Dendritic cell treated with granulocyte-macrophage colony-stimulating factor and Interleukin-4, amounts not matched to agents 40 ng/mL and 50 ng/mL, for 4 days (primary cell): ENCODE measurements around the gene RFK.

ENCODE experiments used
- H3K27ac Mint-ChIP-seq: one replicate; pipeline ENCODE4 v1.8.0; 2022; ENCODE audit warnings: mild to moderate bottlenecking, mixed read lengths
- H3K27me3 Mint-ChIP-seq: one replicate; pipeline ENCODE4 v1.8.0; 2022; ENCODE audit warnings: mild to moderate bottlenecking, mixed read lengths
- H3K36me3 Mint-ChIP-seq: one replicate; pipeline ENCODE4 v1.8.0; 2022; ENCODE audit warnings: low read depth, mixed read lengths
- H3K4me1 Mint-ChIP-seq: one replicate; pipeline ENCODE4 v1.8.0; 2022; ENCODE audit warnings: low read depth, mixed read lengths
- H3K4me3 Mint-ChIP-seq: one replicate; pipeline ENCODE4 v1.8.0; 2022; ENCODE audit warnings: mild to moderate bottlenecking, moderate library complexity, mixed read lengths
- H3K9me3 Mint-ChIP-seq: one replicate; pipeline ENCODE4 v1.8.0; 2022; ENCODE audit warnings: mixed read lengths
- intact Hi-C: fragments of 100-400 bp; cut with micrococcal nuclease; formaldehyde crosslinking; loops from one replicate; pipeline ENCODE4 v1.15.0; 2022

RFK gene

DNA sequence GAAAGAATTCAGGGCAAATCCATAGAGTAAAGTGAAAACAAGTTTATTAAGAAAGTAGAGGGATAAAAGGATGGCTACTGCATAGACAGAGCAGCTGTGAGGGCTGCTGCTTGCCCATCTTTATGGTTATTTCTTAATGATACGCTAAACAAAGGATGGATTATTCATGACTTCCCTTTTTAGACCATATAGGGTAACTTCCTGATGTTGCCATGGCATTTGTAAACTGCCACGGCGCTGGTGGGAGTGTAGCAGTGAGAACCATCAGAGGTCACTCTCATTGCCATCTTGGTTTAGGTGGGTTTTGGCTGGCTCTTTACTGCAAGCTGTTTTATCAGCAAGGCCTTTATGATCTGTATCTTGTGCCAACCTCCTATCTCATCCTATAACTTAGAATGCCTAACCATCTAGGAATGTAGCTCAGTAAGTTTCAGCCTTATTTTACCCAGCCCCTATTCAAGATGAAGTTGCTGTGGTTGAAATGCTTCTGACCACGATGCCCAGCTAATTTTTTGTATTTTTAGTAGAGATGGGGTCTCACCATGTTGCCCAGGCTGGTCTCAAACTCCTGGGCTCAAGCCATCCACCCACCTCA lies 42.1 kb downstream of the RFK start:
- Mint-ChIP-seq H3K4me3 (no peak overlapping the region), H3K9me3 (no peaks in the 10 kb centered on the region)

DNA sequence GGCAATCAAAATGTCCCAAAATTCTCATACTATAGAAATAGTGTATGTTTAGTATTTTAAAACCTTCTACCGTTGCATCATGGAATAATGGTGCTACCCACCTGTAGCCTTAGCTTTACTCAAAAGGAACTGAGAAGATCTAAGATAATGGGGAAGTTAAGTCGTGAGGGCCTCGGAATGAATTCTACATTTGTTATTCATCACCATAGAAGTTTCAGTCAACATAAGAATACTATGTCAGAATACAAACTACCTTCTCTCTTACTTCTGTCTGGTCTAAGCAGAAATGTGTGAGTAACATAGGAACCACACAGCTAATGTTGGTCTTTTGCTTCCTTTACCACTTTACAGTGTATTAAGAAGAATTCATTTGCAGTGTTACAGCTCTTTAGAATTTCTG lies 43.2 kb downstream of the RFK start:
- Mint-ChIP-seq H3K4me1 (peaks cover 11% of the 10 kb centered on the region), H3K36me3 (no peaks in the 10 kb centered on the region), H3K4me3 (no peak overlapping the region), H3K27me3 (peaks cover 2% of the 10 kb centered on the region), H3K9me3 (no peaks in the 10 kb centered on the region), H3K27ac (peak overlapping the region; percentile 66)
- intact Hi-C loops: no loop called here

More for the DNA sequence above, 42.1 kb downstream of the RFK start:
- peaks cover 11% of the 10 kb centered on the region for H3K4me1 Mint-ChIP-seq
- peaks cover 2% of the 10 kb centered on the region for H3K27me3 Mint-ChIP-seq
- intact Hi-C loops: no loop called here
- no peaks in the 10 kb centered on the region for H3K36me3 Mint-ChIP-seq
- no peak overlapping the region for H3K27ac Mint-ChIP-seq

DNA sequence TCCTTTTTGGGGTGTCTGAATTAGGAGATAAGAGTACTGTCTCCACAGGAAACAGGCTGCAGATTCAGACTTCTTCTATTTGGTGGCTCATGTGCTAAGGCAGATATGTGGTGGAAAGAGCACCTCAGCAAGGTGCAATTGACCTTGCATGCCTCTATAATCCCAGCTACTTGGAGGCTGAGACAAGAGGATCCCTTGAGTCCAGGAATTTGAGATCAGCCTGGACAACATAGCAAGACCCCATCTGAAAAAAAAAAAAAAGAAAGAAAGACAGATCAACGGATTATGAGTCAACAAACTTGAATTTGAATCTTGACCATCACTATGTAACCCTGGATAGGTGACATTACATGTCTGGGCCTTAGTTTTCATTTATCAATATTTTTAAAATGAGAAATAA lies 44.4 kb downstream of the RFK start:
- Mint-ChIP-seq H3K4me1 (peaks cover 11% of the 10 kb centered on the region), H3K4me3 (no peak overlapping the region), H3K27ac (no peak overlapping the region), H3K9me3 (no peaks in the 10 kb centered on the region), H3K36me3 (no peaks in the 10 kb centered on the region), H3K27me3 (peaks cover 2% of the 10 kb centered on the region)
- intact Hi-C loops: no loop called here

DNA sequence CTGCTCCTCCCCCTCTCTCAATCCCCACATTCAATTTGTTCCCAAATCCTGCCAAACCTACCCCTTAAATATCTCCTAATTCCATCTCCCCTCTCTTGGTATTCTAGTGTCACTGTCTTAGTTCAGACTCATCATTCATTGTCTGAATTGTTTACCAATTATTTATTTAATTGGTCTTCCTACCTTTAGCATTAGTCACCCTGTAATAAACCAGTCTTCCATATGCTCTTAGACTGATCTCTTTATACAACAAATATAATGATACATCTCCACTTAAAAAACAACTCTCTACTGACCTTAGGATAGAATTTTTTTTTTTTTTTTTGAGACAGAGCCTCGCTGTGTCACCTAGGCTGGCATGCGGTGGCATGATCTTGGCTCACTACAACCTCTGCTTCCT lies 51.4 kb downstream of the RFK start:
- Mint-ChIP-seq H3K27ac (no peak overlapping the region), H3K4me1 (no peaks in the 10 kb centered on the region), H3K4me3 (no peak overlapping the region), H3K27me3 (no peaks in the 10 kb centered on the region), H3K9me3 (peaks cover 13% of the 10 kb centered on the region), H3K36me3 (no peaks in the 10 kb centered on the region)
- intact Hi-C loops: no loop called here

DNA sequence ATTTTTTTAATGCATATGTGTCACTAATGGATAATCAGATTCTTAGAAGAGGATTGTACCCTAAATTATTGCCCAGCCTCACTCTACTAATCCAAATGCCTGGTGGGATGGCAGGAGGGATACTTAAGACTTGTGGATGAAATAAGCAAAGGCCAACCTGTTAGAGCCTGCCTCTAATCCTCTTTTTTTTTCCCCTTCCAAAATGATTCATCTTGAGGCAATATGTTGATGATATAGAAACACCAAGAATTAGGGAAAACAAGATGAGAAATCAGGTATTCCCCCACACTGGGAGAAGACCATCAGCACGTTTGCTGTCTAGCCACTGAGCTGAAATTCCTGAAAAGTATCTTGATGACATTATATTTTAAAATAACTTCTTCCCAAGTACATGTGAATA lies 52.0 kb downstream of the RFK start:
- intact Hi-C loops: no loop called here
- peaks cover 13% of the 10 kb centered on the region for H3K9me3 Mint-ChIP-seq
- H3K27me3 Mint-ChIP-seq: no peaks in the 10 kb centered on the region
- H3K4me1 Mint-ChIP-seq: no peaks in the 10 kb centered on the region
- H3K36me3 Mint-ChIP-seq: no peaks in the 10 kb centered on the region
- H3K27ac Mint-ChIP-seq: no peak overlapping the region
- H3K4me3 Mint-ChIP-seq: no peak overlapping the region

DNA sequence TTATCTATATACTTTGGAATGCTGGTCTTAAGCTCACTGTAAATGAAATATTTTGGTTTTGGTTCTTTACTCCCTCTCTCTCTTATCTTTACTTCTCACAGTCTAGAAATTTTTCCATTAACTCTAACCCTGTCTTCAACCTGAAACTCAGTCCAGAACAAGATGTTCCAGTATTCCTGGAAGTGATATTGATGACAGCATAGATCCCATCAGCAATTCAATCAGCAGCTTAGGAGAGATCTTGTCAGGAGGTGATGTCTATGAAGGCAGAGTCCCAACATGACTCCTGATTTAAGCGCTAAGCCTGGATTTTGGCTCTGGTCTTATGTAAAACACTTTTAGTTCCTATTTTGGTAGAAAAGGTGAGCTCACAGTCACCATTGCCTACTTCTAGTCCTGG lies 52.6 kb downstream of the RFK start:
- intact Hi-C loops: no loop called here
- Mint-ChIP-seq H3K4me1 (no peaks in the 10 kb centered on the region), H3K9me3 (peaks cover 13% of the 10 kb centered on the region), H3K4me3 (no peak overlapping the region), H3K27me3 (no peaks in the 10 kb centered on the region), H3K36me3 (no peaks in the 10 kb centered on the region), H3K27ac (no peak overlapping the region)

DNA sequence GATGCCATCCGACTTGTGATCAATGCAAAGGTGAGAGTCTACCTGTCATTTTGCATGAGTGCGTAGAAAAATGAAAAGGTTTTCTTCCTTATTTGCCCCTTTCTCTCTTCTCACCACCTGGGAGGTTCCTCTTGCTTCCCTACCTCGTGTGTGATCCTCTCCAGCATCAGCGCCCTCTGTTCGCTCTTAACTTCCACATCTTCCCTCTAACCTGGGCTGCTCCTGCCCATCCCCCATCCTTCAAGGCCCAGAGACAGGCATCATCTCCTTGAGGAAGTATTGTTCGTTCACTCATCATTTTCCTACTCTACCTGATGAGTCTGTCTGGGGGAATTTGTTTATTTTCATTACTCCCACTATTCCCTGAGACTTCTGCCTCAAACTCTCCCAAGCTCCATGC lies 55.8 kb downstream of the RFK start:
- intact Hi-C loops: no loop called here
- Mint-ChIP-seq H3K4me1 (no peaks in the 10 kb centered on the region), H3K4me3 (no peak overlapping the region), H3K36me3 (no peaks in the 10 kb centered on the region), H3K27me3 (no peaks in the 10 kb centered on the region), H3K27ac (no peak overlapping the region), H3K9me3 (peaks cover 7% of the 10 kb centered on the region)

DNA sequence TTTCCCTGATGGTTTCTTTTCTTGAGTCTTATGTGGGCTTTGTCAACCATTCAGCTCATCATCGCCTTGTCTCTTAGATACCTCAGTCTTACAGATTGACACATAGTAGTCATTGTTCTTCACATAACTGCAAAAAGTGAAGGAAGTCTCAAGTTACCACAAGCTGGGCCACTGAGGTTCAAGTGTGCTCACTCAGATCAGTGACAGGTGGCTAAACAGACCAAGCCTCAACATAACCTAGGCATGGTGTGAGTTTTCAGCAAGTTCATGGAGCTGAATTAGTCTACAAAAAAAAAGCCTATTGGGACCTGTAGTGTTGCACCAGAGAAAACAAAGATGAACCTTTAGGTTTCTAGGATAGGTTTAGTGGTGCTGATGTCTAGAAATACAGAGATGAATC lies 58.2 kb downstream of the RFK start:
- H3K36me3 Mint-ChIP-seq: no peaks in the 10 kb centered on the region
- H3K9me3 Mint-ChIP-seq: no peaks in the 10 kb centered on the region
- intact Hi-C loops: no loop called here
- no peak overlapping the region for H3K4me3 Mint-ChIP-seq
- no peaks in the 10 kb centered on the region for H3K27me3 Mint-ChIP-seq
- H3K27ac Mint-ChIP-seq: no peak overlapping the region
- H3K4me1 Mint-ChIP-seq: no peaks in the 10 kb centered on the region
